Daoy (cell line): ENCODE results near the gene RASL10B. TPM values are rescaled to one million over a fixed set of nuclear protein-coding genes. Genes with fewer than 3 reads are reported as not detected.

ENCODE experiments used
- DNase-seq: peaks from one replicate; pipeline ENCODE4 v3.0.0-alpha.2; 2015; ENCODE audit warnings: low read depth
- total RNA-seq: library from RNA; depleted of rRNA; stranded (reverse); fragments of >200 nt; shearing (Covaris generic); gene quantifications from 2 replicates; pipeline ENCODE4 v1.2.3, GENCODE V29; 2014

RASL10B gene
- total RNA-seq, 1 experiment from 2014 or later = 3.5 TPM

- no peak for DNase-seq
These were observed 33.8 kb downstream of the RASL10B start for GRCh38 chr17:35765086-35765710.

DNA sequence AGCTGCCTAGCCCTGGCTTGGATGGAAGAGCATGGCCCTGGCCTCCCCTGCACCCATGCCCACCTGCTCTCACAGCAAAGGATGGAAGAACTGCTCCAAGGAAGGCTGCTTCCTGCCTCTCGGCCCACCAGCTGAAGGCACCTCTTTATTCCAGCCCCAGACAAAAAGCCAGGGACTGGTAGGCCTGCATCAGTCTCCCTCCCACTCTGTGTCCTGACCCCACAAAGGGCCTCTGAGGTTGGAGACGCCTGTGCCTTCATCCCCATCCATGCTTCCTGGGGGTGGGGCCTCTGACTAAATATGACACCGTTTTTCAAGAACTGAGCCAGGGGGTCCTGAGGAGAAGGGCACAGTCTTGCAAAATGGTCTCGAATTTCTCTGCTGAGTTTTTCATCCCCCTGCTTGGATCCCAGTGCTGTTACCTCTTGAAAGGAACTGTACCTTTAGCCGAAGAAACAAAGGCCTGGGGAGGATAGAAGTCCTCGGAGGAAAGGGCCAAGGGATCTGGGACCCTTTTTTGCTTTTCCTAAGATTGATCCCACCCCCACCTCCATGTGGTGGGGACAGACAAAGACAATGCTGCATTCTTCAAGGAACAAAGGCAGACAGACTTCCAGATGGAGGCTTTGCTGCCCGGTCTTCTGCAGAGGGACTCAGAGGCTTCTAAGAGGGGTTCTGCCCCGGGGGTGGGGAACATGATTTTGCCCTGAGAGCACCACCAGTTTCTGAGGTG is 34.5 kb downstream of the RASL10B start:
- no peak for DNase-seq

DNA sequence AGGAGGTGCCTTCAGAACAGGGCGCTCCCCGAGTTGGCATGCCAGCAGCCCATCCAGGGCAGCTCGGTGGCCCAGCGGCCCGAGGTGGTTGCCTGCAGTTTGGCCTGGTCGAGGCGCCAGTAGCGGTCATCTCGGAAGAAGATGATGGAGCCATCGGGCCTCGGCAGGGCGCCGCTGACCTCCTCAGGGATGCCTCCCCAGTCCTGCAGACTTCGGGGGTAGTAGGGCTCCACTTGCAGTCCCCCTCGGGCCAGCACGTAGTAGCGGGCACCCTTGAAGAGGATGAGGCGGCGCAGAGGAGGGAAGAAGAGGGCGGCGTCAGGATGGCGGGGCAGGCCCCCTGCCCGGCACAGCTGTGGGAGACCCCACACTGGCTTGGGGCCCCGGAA is 35.0 kb downstream of the RASL10B start:
- no peak for DNase-seq

GRCh38 chr17:35766903-35767510 is 35.6 kb downstream of the RASL10B start:
- no peak for DNase-seq

DNA sequence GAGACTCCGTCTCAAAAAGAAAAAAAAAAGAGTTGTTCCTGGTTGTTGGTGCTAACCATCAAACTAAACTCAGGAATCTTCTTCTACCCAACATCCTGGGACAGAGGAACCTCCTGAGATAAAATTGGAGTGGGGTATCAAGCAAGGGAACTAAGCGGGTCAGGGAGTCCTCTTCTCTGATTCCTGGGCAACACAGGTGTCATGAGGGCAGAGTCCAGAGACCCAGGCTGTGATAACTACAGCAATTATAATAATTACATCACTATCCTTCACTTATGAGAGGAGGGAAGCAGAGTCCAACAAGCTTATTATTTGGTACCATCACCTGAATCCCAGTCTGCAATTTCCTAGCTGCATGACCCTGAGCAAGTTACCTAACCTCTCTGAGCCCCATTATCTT is 37.4 kb downstream of the RASL10B start:
- no peak for DNase-seq

DNA sequence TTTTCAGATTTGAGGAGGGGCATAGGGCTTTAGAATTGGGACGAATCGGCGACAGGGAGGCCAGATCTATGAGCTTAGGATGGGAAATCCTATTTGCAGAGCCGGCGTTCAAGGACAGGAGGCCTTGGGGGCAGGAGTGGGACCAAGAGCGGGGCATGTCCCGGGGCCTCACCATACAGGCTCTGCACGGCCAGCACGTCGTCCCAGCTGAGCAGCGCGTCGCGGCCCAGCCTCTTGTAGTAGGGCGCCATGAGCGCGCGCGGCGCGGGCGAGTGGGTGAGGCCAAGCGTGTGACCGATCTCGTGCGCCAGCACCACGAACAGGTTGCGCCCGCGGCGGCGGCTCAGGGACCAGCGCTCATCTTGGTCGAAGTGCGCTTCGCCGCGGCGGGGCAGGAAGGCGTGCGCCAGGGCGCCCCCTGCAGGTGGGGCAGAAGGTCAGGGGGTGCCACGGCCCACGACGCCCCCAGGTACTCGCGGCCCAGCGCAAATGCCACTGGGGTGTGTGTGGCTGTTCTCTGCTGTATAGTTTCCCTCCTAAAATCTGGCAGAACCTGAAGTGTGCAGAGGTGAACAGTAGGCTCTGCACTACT is 38.6 kb downstream of the RASL10B start:
- DNase-seq = no peak

DNA sequence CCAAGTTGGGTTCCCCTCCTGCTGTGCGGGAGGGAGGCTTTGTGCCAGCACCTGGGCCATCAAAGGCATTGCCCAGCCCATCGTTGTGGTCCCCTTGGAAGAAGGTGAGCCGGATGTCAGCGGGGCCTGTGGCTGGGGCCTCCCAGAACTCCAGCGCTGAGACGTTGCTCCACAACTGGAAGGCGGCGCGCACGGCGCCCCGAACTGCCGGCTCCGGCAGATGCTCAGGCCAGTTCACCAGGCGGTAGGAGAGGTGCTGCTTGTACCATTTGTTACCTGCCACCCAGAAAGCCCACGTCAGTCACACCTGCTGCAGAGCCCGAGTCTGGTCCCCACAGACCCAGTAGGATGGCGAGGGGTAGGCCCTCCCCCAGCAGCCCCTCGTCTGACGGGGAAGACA is 41.7 kb downstream of the RASL10B start:
- DNase-seq = no peak

DNA sequence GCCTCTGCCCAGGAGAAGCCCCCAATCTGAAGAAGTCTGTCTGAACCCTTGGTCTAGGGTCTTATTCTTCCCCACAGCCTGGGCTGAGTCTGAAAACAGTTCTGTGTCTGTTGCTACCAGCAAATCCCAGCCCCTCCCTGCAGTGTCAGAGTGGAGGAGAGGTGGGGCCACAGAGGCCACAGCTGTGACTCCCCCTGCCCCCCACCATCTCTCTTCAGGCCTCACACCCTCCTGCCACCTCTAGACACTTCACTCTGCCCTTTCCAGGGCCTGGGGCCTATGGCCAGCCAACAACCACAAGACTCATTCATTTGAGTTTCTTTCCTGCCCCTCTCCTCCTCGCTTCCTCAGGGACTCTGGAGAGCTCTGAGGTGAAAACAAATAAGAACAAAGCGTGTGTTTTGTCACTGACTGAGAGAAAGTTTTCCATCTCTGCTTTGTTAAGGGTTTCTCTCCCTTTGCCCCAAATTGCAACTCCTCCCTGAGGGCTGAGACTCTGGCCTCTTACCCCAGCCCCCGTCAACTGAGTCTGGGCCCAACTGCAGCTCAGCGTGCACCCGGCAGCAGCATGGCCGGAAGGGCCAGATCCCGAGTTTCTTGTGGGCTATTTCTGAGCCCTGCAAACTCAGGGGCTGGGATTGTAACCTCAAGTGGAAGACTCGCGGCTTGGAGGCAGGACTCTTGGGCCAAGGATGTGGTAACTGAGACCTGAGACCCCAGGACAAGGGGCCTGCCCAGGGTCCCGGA is 42.4 kb downstream of the RASL10B start:
- DNase-seq = no peak

DNA sequence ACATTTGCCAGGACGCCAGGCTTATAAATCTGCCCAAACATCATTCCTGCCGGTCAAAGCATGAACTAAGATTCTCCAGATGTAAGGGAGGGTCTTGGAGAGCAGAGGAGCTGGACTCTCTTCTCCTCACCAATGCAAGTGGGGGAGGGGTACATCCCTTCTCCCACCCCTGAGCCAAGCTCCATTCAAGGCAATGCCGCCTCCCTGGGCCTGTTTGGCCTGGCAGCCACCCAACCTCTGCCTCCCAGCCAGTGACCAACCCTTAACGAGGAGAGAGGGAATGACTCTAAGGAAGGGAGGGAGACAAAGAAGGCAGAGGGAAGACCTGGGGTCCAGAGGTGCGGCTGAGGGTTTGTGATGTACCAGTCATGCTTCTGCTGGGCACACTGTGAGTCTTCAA is 43.1 kb downstream of the RASL10B start:
- peak; percentile 70 for DNase-seq

DNA sequence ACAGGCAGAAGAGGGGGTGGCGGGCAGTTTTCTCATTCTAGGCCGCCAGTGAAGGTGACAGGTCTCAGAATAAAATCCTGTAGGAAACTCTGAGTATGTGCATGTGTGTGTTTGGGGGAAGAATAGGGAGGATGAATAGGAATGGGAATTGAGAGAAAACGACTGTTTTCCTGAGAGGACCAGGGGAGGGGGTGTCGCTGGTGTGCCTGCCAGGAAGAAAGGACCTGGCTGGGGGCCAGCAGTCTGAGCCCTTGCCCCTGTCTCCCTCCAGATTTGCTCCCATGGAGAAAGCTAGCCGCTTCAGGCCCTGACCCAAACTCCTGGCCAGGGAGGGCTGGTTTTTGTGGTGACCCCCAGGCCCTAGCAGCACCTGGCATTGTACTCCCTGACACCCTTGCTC is 43.6 kb downstream of the RASL10B start:
- no peak for DNase-seq

- DNase-seq = no peak
These were observed 44.1 kb downstream of the RASL10B start for GRCh38 chr17:35775583-35775982.

GRCh38 chr17:35778641-35779196 is 47.3 kb downstream of the RASL10B start:
- DNase-seq = no peak

DNA sequence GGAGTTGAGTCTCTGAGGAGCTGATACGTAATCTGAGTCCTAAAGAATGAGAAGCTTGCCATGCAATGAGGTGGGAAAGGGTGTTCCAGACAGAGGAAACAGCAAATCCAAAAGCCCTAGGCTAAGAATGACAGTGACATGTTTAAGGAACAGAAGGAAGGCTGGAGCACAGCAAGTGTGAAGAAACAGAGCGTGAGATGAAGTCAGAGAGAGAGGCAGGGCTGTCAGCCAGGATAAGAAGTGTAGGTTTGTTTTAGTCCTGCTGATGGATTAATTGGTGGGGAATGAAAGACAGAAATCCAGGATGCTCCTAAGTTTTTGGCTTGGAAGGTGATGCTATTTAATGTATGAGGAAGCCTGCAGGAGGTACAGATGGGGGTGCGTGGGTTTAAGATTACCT is 49.5 kb downstream of the RASL10B start:
- no peak for DNase-seq

DNA sequence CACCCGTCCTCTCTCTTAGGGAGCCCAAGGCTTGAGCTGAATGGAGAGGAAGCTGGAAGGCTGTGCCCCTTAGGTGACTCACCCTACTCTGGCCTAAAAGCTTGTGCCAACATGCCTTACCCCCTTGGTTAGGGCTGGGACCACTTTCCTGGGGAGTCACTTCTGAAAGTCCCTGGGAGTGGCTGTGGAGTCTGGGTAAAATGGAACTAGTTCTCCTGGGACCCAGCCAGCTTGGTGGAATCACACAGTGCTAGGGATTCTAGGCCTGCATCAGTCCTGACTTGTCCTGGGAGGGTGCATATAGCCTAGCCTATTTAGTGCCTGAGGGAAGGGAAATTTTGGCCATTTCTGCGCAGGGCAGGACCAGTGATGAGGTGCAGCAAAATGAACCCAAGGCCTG is 53.5 kb downstream of the RASL10B start:
- DNase-seq = no peak

- DNase-seq = no peak
These were observed 55.5 kb downstream of the RASL10B start for GRCh38 chr17:35786941-35787432.

DNA sequence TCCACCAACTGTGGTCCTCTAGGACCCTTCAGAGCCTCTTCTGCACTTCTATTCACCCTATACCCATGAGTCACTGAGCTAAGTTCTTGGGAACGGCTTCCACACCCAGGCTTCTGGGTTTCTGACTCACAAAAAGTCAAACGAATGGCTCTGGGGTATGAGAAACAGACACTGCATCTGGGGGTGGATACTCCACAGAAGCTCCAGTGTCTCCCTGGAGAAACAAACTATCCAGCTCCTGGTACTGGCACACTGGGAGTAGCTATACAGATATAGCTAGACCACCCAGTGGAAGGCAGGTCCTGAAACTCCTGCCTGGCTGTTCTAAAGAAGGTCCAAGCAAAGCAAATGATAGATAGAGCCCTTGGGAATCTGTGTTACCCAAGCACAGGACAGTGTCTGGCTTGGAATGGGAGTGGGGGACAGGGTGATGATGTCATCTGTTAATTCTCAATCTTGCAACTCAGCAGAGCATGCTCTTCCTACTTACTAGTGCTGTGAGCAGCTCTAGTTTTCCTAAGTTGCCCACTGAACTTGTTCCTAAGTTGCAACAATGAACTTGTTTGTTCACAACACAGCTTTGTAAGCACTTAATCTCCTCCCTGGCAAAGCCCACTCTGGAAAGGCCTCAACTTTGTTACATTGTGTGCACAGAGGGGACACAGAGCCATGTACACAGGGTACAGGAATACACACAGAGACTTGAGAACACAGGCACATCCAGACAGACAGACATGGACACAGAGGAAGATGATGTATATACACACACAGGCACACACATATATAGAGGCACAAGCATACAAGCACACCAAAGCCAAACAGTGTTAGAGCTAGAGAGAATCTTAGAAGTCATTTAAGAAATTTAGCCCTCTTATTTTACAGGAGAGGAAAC is 57.3 kb downstream of the RASL10B start:
- DNase-seq = peak; percentile 85

DNA sequence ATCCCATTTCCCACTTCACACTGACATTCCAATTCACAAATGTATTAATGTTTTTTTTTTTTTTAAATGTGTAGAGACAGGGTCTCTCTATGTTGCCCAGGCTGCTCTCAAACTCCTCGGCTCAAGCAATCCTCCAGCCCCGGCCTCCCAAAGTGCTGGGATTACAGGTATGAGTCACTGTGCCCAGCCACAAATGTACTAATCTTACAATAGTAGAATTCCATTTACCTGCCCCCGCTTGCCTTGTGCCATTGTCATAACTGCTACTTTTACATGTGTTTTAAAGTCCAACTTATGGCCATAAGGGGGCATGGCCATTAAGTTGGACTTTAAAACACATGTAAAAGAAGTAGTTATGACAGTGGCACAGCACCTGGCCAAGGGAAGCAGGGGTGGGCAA is 59.4 kb downstream of the RASL10B start:
- no peak for DNase-seq

GRCh38 chr17:35791681-35792350 is 60.4 kb downstream of the RASL10B start:
- DNase-seq = no peak
